GM19043 (cell line): ENCODE measurements around the gene SEC11C.

Source experiments
- ATAC-seq: cut with Tn5 transposase; IDR thresholded peaks from one replicate; pipeline ENCODE4 v1.9.1; 2021; ENCODE audit warnings: low read depth; ENCODE audit not compliant: unreplicated experiment

SEC11C gene

DNA sequence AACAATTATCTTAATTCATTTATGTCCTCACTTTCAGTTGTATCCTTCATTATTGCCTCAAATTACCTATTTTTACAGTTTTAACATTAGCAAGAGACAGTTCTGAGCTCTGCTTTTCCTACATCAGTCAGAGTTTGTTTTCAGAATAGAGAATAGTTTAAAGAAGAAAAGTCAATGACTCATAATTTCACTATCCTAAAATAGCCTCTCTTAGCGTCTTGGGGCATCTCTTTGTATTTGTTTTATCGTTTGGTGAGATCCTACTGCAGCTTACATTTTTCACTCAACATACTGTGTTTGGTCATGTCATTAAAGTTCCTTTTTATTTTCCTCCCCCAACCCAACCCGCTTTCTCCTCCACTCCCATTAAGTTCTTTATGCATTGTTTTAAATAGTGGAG, 3.8 kb downstream of the SEC11C start:
- no peak for ATAC-seq

DNA sequence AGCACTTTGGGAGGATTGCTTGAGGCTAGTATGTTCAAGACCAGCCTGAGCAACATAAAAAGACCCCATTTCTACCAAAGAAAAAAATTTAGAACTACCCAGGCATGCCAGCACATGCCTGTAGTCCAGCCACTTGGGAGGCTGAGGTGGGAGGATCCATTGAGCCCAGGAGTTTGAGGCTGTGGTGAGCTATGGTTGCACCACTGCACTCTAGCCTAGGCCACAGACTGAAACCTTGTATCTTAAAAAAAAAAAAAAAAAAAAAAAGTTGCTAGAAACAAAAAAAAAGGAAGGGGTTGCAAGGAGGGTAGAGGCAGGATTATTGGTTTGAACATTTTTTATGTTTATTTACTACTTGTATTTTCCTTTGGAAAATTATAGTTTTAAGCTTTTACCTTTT, 4.8 kb downstream of the SEC11C start:
- no peak for ATAC-seq

DNA sequence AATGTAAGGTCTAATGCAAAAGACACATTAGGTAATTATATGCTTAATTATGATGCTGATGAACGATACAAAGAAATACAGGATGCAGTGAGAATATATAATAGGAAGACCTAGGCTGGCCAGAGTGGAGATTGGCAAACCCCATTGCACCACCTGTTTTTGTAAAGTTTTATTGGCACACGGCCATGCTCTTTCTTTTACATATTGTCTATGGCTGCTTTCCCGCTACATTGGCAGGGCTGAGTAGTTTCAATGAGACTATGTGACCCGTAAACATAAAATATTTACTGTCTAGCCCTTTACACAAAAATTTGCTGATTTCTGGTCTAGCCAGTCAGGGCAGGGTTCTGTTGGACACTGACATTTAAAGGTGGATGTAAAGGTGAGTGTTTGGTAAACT, 5.4 kb downstream of the SEC11C start:
- no peak for ATAC-seq

DNA sequence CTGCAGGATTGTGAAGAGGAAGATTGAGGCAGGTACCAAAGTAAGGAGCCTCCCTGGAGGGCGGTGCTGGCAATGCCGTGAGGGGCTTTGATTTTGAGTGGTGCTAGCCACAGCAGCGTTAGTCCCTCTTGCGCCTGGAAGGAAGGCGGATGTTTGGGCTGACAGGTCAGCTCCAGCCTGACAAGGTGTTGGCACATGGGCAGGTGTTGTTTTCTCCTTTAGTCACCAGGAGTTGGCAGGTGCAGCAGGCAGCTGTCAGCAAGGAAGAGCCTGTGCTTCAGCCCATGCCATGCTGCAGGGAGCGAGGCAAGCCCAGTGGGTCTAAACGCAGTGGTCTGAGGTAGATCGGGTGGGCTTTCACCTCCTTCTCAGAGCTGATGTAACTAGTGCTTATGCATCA, 8.5 kb downstream of the SEC11C start:
- ATAC-seq = no peak

DNA sequence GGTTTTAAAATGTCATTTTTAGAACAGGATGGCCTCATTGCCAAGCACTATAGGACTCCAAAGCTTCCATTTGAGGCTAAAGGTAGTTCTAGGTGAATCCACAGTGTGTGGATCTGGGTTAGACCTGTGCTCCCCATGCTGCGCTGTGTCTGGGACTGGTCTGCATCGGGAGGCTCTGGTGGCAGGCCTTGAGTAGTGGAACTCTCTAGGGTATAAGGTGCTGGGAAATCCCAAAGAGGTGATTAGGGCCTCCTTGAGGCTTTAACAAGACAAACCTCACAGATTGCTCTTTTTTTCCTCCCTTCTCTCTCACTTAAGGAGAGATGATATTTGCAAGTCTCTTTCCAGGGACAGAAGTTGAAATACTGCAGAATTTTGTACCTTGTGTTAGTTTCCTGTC, 9.3 kb downstream of the SEC11C start:
- ATAC-seq = no peak

DNA sequence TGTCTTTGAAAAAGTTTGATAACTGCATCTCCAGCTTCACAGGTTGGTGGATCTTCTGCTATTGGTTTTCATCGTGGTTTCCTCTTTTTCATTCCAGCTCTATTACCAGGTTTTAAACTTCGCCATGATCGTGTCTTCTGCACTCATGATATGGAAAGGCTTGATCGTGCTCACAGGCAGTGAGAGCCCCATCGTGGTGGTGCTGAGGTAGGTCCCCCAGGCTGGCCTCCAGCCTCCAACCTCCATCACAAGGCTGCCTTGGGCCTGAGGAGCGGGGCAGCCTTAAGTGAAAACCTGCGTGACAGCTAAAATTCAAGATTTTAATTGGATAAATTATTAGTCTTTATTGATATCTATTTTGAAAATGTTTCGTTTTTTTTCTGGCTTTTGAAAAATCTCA, 9.7 kb downstream of the SEC11C start:
- no peak for ATAC-seq

DNA sequence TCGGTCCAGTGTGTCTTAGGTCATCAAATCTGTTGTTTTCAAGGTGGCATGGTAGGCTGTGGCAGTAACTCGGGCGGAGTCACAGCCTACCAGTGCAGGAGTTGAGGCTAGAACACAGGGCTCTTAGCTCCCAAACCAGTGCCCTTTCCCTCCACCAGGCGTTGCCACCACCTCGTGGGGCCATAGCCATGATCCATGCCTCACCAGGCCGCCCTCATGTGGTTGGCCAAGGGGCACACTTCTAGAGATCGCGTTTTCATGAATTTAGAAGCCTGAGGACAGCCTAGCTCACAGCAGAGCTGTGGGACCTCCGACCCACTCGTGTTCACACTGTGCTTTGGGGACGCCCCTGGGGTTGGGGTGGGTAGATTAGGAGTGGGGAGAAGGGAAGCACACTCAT, 10.6 kb downstream of the SEC11C start:
- no peak for ATAC-seq

DNA sequence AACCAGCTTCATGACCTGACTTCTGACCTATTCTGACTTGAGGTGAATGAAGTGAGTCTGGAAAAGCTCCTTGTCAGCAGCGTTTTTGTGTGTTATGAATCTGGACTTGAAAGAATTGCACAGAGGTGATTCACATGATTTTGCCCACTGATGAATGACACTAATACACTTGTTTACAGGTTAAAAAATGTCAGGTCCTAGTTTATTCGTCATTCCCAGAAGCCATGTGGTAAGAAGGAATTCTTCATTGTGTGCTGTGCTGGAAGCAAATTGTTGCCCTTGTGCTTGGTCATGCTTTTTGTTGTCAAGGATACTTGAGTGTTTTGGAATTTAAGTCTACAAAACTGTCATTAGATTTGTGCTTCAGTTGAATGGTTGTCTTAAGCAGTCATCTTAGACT, 15.5 kb downstream of the SEC11C start:
- no peak for ATAC-seq

DNA sequence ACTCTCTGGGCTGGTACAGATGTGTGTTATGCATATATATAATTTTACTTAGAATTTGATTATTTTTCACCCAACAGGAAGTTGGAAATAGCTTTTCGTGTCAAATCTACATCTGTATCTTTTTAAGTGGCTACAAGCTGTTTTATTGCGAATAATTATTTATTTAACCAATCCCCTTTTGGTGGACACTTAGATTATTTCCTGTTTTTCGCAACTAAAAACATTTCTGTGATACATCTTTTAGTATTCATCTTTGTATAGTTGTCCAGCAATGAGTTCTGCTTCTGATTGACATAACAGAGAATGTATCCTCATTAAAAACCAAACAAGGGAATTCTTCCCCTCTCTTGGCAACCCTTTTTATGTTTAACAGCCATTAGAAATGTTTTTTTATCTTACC, 16.6 kb downstream of the SEC11C start:
- no peak for ATAC-seq

DNA sequence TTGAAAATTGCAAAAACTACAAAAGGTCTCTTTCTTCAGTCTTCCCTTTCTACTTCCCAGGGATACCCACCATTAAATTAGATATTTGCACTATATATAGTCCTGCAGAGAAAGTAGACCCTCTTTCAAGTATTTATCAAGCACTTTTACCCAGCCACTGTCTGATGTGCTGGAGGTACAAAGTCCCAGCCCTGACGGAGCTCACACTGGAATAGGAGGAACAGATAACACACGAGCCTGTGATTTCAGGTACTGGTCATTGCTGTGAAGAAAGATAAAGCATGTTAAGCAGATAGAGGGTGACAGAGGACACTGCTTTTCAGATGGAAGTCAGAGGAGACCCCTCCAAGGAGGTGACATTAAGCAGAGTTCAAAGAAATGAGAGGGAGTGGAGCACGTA, 19.6 kb downstream of the SEC11C start:
- no peak for ATAC-seq

DNA sequence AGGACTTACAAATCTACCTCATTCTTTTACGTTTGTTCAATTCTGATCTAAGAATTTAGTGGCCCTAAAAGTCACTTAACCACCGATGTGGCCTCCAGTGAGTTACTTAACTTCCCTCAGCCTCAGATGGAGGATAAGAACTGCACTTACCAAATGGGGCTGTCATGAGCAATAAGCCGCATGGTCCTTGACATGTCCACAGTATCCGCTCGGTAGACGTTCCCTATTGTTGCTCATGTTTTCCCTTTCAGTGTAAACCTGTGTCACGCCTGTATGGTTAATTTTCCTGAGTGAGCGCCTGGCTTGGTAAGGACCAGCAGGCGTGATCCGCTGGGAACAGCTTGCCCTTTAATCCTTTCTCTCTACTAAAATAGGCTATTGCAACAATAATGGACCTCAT, 20.3 kb downstream of the SEC11C start:
- no peak for ATAC-seq

DNA sequence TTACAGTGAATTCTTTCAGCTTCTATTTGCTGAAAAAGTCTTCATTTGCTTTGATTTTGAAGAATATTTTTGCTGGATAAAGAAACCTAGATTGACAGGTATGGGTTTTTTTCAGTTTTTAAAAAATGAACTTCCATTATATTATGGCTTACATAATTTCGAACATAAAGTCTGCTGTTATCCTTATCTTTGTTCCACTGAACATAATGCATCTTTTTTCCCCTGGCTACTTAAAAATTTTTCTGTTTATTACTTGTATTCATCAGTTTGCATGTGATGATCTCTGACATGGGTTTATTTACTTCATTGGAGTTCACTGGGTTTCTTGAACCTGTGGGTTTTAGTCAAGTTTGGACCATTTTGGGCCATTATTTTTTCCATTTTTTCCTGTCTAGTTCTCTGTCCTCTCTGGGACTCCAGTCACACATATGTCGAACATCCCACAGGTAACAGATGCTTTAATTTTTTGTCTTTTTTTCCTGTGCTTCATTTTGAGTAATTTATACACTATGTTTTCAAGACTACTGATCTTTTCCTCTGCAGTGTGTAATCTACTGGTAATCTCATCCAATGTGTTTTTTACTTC, 33.1 kb downstream of the SEC11C start:
- no peak for ATAC-seq

DNA sequence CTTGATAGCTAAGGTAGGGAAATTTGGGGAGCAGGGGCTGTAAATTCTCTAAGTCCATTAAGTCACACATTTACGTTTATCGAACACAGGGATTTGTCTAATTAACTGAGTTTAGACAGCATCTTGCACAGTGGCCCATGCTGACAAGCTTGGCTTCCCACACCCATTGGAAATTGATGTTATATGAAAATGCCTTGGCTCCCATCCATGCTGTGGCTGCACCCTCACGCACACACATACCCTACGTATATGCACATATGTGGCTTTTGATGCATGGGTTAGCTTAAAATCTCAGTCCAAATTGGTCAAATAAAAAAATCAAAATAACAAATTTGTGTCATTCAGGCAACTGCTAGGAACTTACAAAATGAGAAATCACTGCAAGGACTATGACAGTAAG, 37.8 kb downstream of the SEC11C start:
- no peak for ATAC-seq

DNA sequence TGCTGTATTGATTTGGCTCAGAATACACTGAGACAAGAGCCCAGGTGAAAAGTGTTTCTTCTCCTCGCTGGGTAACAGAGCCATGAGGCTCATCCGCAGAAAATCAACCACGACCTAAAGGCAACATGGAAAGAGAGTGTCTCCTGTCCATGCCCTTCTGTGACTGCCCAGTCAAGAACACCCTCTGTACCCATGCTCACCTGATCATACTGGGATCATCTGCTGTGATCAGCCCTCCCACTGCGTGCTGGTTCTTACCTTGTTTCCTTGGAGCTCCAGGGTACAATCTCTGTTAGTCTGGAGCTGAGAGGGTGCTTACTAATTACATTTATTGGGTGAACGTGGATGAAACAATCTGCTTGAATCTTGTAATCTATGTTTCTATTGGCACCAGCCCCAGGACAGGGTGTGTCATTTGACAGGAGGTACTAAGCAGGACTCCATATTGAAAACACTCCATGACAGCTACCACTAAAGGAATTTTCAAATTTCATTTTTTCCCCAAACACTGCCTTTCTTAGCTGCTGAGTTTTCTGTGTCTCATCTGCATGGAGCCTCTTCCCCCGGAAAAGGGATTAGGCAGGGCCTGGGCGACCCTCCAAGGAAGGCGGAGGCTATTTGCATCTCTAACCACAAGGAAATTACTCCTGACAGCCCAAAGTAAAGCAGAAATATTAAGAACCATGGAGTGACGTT, 40.6 kb downstream of the SEC11C start:
- no peak for ATAC-seq

DNA sequence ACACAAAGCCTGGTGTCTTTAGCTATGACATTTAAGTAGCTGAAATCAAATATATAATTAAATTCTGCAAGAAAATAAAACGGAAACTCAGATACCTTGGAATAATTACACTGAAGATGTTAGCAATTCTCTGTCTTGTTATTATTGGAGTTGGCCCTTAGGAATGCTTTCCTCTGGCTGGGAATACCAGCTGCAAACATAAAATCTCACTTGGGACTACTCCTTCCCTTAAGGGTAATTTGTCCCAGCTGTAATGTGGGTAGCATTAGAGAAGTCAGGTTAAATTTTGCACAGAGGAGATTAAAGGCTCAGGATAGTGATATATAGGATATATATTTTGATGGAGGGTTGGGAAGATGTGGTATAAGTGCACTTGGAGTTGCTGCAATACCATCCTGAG, 43.0 kb downstream of the SEC11C start:
- ATAC-seq = no peak

DNA sequence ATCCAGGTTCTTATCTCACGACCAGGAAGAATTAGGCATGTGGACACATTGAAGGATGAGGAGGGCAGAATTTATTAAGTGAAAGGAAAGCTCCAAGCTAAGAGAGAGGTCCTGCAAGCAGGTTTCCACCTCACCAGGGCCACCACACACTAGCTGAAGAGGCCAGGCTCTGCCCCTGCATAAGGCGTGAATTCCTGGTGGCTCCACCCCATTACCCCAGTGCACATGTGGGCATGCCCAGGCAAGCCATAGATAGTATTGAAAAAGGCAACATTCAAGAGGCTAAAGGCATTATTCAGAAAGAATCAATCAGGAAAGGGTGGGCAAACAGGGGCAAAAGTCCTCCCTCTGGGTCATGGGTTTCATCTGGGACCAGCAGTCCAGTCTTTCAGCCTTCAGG, 49.3 kb downstream of the SEC11C start:
- ATAC-seq = no peak

DNA sequence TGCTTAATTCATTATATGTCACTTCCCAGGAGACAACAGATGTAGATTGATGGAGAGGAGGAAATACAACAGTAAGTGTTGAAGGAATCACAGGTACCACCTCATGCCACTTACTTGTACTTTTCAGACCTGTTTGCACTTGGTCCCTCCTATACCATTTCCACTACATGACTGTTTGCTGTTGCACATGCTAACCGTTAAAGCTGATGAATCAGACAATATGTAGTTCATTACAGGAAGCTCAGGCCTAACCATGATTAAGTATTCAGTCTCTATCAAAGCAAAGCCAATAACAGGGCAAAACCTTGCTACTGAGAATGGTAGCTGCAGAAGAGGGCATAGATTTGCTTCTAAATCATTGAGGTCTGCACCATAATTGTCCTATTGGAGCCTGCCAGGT, 50.1 kb downstream of the SEC11C start:
- ATAC-seq = no peak

DNA sequence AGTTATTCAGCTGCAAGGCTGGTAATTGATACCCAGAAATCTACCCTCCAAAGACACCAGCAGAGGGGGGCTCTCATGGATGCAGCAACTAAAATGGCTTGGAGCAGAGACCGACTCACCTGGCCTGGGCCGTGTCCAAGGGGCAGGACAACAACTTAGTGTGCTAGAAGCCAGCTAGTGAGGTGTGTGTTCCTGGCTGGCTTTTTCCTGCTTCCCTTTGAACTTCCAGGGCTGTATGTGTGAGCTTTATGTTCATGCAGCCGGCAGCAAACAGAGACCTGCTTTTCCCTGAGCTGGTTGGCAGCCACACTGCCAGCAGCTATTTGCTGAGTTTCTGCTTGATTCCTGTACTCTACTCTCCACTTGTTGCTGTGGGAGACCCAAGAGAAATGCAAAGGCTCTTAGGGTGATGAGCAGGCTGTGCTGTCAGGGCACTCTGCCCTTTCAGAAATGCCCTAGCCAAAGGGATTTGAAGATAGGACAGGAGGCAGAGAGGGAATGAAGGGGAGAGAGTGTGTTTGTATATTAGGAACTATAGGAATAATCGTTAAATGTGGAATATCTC, 56.6 kb downstream of the SEC11C start:
- ATAC-seq = no peak

DNA sequence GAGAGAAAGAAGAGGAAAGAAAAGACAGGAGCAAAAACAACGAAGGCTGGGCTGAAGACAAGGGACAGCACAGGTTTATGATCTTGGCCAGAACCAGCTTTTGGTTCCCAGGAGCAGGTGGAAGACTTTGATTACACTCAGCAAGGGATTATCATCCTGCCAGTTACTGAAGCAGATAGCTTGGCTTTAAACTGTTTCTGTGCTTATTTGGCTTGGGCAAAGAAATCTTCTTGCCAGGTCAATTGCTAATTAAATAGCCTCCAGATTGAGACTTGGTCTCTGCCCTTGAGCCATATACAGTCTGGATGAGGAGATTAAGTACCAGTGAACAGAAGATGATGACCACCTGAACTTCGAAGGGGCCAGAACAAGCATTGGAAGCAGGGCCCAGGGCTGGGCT, 58.0 kb downstream of the SEC11C start:
- no peak for ATAC-seq

DNA sequence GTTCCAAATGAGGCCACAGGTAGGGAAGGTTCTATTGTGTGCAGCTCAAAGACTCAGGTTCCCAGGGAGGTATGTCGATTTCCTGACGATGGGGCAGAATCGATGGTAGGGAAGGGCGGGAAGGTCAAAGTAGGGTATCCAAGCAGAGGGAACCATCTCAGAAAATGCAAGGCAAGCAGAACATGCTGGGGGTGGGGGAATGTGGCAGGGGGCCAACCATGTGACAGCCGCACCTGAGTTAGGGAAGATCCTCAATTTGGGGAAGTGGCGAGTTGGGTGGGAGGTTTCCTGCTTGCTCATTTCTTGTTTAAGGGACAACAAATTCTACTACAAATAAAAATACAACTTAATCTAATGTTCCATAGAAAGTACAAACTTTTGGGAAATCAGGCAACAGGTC, 58.5 kb downstream of the SEC11C start:
- no peak for ATAC-seq

DNA sequence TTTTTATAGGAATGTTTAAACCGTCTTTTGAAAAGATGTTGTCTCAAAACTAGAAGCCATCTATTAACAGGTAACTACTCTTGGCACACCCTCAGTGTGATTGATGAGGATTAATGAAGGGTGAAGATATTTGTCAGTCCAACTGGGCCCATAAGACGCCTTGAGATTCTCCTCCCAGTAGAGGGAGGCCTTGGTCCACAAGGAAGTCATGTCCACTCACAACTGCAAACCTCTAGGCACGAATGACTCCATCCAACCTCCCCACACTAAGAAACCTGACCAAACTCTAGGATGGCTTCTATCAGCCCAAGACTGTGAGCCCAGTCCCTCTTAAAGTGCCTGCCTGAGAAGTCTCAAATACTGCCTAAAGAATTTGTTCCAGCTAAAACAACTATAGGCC, 61.1 kb downstream of the SEC11C start:
- no peak for ATAC-seq

DNA sequence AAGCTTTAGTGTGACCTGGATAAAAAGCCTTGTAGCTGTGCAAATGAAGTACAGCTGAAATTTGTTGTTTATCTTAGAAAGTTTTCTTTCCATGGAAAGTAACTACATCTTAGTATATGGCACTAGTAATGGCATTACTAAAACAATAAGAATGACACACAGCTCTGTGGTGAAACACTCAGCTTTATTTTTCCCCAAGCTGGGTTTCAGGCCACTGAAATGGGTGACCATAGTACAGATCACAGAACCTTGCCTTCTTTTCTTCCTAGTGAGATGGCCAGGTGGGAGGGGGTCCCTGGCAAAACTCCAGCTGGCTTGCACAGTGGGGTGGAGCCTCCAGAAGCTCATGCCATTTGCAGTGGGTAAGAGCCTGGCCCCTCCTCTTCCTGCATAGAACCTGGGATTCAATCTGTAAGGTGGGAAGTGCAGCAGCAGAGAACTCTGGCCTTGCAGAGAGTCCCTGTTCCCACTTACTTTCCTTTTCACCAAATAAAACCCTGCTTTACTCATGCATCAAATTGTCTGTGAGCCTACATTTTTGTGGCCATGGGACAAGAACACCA, 62.7 kb downstream of the SEC11C start:
- no peak for ATAC-seq
